Spleen (tissue), 7 donors: ENCODE measurements around the gene ADNP.

Source experiments
- POLR2A ChIP-seq, 3 donors: fragments of 450-650 bp; IDR thresholded peaks; one replicate each; pipeline ENCODE4 v1.5.1; 2017; ENCODE audit warnings: antibody characterized with exemption in 3 of 3, mild to moderate bottlenecking in 1 of 3
- POLR2AphosphoS5 ChIP-seq, 3 donors: sonication (generic); formaldehyde crosslinking; IDR thresholded peaks; one replicate each; pipeline ENCODE4 v1.5.1; 2017; ENCODE audit warnings: antibody characterized with exemption in 3 of 3
- TF ChIP-seq, protein P1 (sequence below), 11 experiments: fragments of 200-600 bp in 7 of 11; fragments of 450-650 bp in 4 of 11; sonication (generic) in 4 of 11; IDR thresholded peaks in 8 of 11; conservative IDR thresholded peaks in 3 of 11; 1 replicate in 7 of 11; 2 replicates in 4 of 11; pipeline versions ENCODE4 v1.4.0 to v1.8.0; 2016 to 2021; ENCODE audit warnings: antibody characterized with exemption in 11 of 11, inconsistent platforms in 4 of 11, mild to moderate bottlenecking in 1 of 11
- donor health status: DM: no; HTN: no; CAD: no; lungs with moderate emphysema.
- donor health status: DM: no; HTN: no; CAD: no.
- donor health status: DM: no; HTN: no; CAD: no.

DNA sequence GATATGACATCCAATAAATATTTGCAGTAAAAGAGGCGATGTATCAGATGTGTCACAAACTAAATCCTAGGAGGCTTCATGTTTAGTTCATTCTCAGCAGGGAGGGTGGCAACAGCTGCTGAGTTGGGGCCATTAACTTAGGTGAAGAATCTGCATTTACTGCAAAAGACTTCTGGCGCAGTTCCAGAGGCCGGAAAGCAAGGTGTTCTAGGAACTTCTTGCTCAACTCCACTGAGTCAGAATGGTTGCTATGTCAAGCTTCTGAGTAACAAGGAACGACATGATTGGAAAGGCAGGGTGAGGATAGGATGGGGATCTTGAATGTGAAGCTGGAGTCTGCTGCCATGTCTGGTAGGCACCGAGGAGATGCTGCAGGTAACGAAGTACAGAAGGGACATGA, 11.7 kb downstream of the ADNP start:
- TF ChIP-seq, protein P1, sequence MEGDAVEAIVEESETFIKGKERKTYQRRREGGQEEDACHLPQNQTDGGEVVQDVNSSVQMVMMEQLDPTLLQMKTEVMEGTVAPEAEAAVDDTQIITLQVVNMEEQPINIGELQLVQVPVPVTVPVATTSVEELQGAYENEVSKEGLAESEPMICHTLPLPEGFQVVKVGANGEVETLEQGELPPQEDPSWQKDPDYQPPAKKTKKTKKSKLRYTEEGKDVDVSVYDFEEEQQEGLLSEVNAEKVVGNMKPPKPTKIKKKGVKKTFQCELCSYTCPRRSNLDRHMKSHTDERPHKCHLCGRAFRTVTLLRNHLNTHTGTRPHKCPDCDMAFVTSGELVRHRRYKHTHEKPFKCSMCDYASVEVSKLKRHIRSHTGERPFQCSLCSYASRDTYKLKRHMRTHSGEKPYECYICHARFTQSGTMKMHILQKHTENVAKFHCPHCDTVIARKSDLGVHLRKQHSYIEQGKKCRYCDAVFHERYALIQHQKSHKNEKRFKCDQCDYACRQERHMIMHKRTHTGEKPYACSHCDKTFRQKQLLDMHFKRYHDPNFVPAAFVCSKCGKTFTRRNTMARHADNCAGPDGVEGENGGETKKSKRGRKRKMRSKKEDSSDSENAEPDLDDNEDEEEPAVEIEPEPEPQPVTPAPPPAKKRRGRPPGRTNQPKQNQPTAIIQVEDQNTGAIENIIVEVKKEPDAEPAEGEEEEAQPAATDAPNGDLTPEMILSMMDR (IDR thresholded peaks at IDR 0.05 in 8 of 11, conservative IDR thresholded peaks at IDR 0.05 in 3 of 11): no peak
- no peak for TF ChIP-seq POLR2A (IDR thresholded peaks at IDR 0.05)
- TF ChIP-seq POLR2AphosphoS5 (IDR thresholded peaks at IDR 0.05): no peak
